SK-N-SH (cell line): Measurements from ENCODE around the gene IRF2BP1. TPM values are rescaled to one million over a fixed set of nuclear protein-coding genes. Genes with fewer than 3 reads are reported as not detected.

ENCODE experiments used
- CTCF ChIA-PET: fragments of 300-600, 350-600 bp; formaldehyde crosslinking; extraction: SDS; loops from one replicate; lab custom pipeline; 2021; lab: Yijun Ruan, JAX
- POLR2A ChIA-PET: fragments of 350-600 bp; sonication (Branson Sonifier 250); formaldehyde crosslinking; extraction: SDS; loops from one replicate; lab custom pipeline; 2020; ENCODE audit warnings: antibody characterized with exemption, inconsistent platforms; lab: Yijun Ruan, JAX
- DNase-seq: peaks from one replicate; pipeline ENCODE4 v3.0.0; 2012
- H2AFZ ChIP-seq: fragments of 200-600 bp; sonication (generic); 2 replicates; pipeline ENCODE4 v1.8.1; 2016; ENCODE audit warnings: antibody characterized with exemption, mild to moderate bottlenecking, low read depth
- H3F3A ChIP-seq: fragments of 200-600 bp; sonication (generic); replicated peaks from 2 replicates; pipeline ENCODE3; 2016; ENCODE audit warnings: antibody characterized with exemption, mild to moderate bottlenecking; ENCODE audit not compliant: insufficient read depth
- H3K27ac ChIP-seq, 2 experiments: fragments of 200-500 bp in 1 of 2; fragments of 200-600 bp in 1 of 2; sonication (Bioruptor generic) in 1 of 2; sonication (generic), shearing (Covaris generic) in 1 of 2; 2 replicates each; pipeline versions ENCODE4 v1.5.1 to v1.6.1; 2014 to 2016; ENCODE audit warnings: low read depth in 2 of 2, inconsistent platforms in 1 of 2, low read length in 1 of 2, mild to moderate bottlenecking in 1 of 2, mixed read lengths in 1 of 2
- H3K27me3 ChIP-seq: fragments of 200-600 bp; sonication (generic), shearing (Covaris generic); 2 replicates; pipeline ENCODE4 v1.6.1; 2016; ENCODE audit warnings: mixed run types; ENCODE audit not compliant: insufficient read depth
- H3K36me3 ChIP-seq, 2 experiments: fragments of 200-500 bp in 1 of 2; fragments of 200-600 bp in 1 of 2; sonication (Bioruptor generic) in 1 of 2; sonication (generic) in 1 of 2; replicated peaks in 1 of 2; 2 replicates each; pipeline versions ENCODE3 to v1.5.1; 2014 to 2016; ENCODE audit warnings: low read length in 1 of 2, mild to moderate bottlenecking in 1 of 2; ENCODE audit not compliant: insufficient read depth in 2 of 2, control insufficient read depth in 1 of 2
- H3K4me1 ChIP-seq, 2 experiments: fragments of 200-500 bp in 1 of 2; fragments of 200-600 bp in 1 of 2; sonication (Bioruptor generic) in 1 of 2; sonication (generic), shearing (Covaris generic) in 1 of 2; 2 replicates each; pipeline versions ENCODE4 v1.5.1 to v1.6.1; 2014 to 2016; ENCODE audit warnings: low read depth in 1 of 2, low read length in 1 of 2, mixed run types in 1 of 2; ENCODE audit not compliant: insufficient read depth in 2 of 2, control insufficient read depth in 1 of 2
- H3K4me2 ChIP-seq: fragments of 200-600 bp; sonication (generic), shearing (Covaris generic); 2 replicates; pipeline ENCODE4 v1.6.1; 2017; ENCODE audit warnings: mixed run types
- H3K4me3 ChIP-seq, 2 experiments: fragments of 200-500 bp in 1 of 2; fragments of 200-600 bp in 1 of 2; sonication (Bioruptor generic) in 1 of 2; sonication (generic), shearing (Covaris generic) in 1 of 2; 2 replicates each; pipeline versions ENCODE4 v1.5.1 to v1.8.1; 2014 to 2016; ENCODE audit warnings: low read depth in 2 of 2, inconsistent platforms in 1 of 2, low read length in 1 of 2, mild to moderate bottlenecking in 1 of 2, mixed read lengths in 1 of 2, moderate library complexity in 1 of 2
- H3K79me2 ChIP-seq: fragments of 200-600 bp; sonication (generic); 2 replicates; pipeline ENCODE4 v1.8.1; 2017; ENCODE audit warnings: mild to moderate bottlenecking; ENCODE audit not compliant: insufficient read depth
- H3K9ac ChIP-seq: fragments of 200-600 bp; sonication (generic); 2 replicates; pipeline ENCODE4 v1.6.1; 2017; ENCODE audit warnings: mixed run types
- H3K9me2 ChIP-seq: fragments of 200-600 bp; sonication (generic); 2 replicates; pipeline ENCODE4 v1.6.1; 2017; ENCODE audit warnings: mixed run types
- H3K9me3 ChIP-seq: fragments of 200-600 bp; sonication (generic); 2 replicates; pipeline ENCODE4 v1.6.1; 2017; ENCODE audit warnings: mixed run types, mild to moderate bottlenecking, moderate library complexity
- H4K20me1 ChIP-seq: fragments of 200-600 bp; sonication (generic); 2 replicates; pipeline ENCODE4 v1.6.1; 2017; ENCODE audit warnings: mild to moderate bottlenecking, mixed run types; ENCODE audit not compliant: insufficient read depth
- CHD2 ChIP-seq: fragments of 150-350 bp; IDR thresholded peaks from 2 replicates; pipeline ENCODE4 v1.6.1; 2018; ENCODE audit warnings: low read length; ENCODE audit not compliant: partially characterized antibody
- CTCF ChIP-seq: fragments of 200-600 bp; sonication (generic); IDR thresholded peaks from 2 replicates; pipeline ENCODE4 v1.6.1; 2017; ENCODE audit warnings: antibody characterized with exemption, mild to moderate bottlenecking, moderate library complexity
- EP300 ChIP-seq, 2 experiments: IDR thresholded peaks; 2 replicates each; pipeline versions ENCODE4 v1.4.0 to v1.6.1; 2012; ENCODE audit warnings: borderline replicate concordance in 1 of 2, low read depth in 1 of 2, low read length in 1 of 2
- EZH2phosphoT487 ChIP-seq: fragments of 200-600 bp; sonication (generic); IDR thresholded peaks from 2 replicates; pipeline ENCODE4 v1.6.1; 2017; ENCODE audit warnings: low read depth, mixed run types, mild to moderate bottlenecking, antibody characterized with exemption, moderate library complexity, borderline replicate concordance
- FOSL2 ChIP-seq: IDR thresholded peaks from 2 replicates; pipeline ENCODE4 v1.4.0; 2012; ENCODE audit warnings: low read depth, mild to moderate bottlenecking, moderate library complexity, borderline replicate concordance
- FOXM1 ChIP-seq: IDR thresholded peaks from 2 replicates; pipeline ENCODE4 v1.4.0; 2012; ENCODE audit warnings: low read depth, mild to moderate bottlenecking
- GABPA ChIP-seq: IDR thresholded peaks from 2 replicates; pipeline ENCODE4 v1.4.0; 2012; ENCODE audit warnings: low read depth, mild to moderate bottlenecking
- IRF3 ChIP-seq: fragments of 150-350 bp; IDR thresholded peaks from 2 replicates; pipeline ENCODE4 v1.6.1; 2016; ENCODE audit warnings: mild to moderate bottlenecking, low read depth, low read length
- MXI1 ChIP-seq: IDR thresholded peaks from 2 replicates; pipeline ENCODE4 v1.6.1; 2012; ENCODE audit warnings: mild to moderate bottlenecking, low read depth, low read length, improper control_type of control experiment
- NFIC ChIP-seq: IDR thresholded peaks from 2 replicates; pipeline ENCODE4 v1.4.0; 2012; ENCODE audit warnings: borderline replicate concordance
- PBX3 ChIP-seq: IDR thresholded peaks from 2 replicates; pipeline ENCODE4; 2012
- RCOR1 ChIP-seq: fragments of 150-350 bp; IDR thresholded peaks from 2 replicates; pipeline ENCODE4 v1.6.1; 2017; ENCODE audit warnings: antibody characterized with exemption, low read length
- REST ChIP-seq: IDR thresholded peaks from 2 replicates; pipeline ENCODE4 v1.6.1; 2012; ENCODE audit warnings: mild to moderate bottlenecking, low read depth, low read length, moderate library complexity
- RFX5 ChIP-seq: IDR thresholded peaks from 2 replicates; pipeline ENCODE4 v1.6.1; 2012; ENCODE audit warnings: mild to moderate bottlenecking, improper control_type of control experiment, low read length
- SIN3A ChIP-seq: IDR thresholded peaks from 2 replicates; pipeline ENCODE4 v1.6.1; 2012; ENCODE audit warnings: low read depth, mild to moderate bottlenecking, low read length, moderate library complexity, borderline replicate concordance
- TAF1 ChIP-seq: IDR thresholded peaks from 2 replicates; pipeline ENCODE4 v1.6.1; 2012; ENCODE audit warnings: low read depth, mild to moderate bottlenecking, low read length, moderate library complexity, borderline replicate concordance
- TCF12 ChIP-seq: IDR thresholded peaks from 2 replicates; pipeline ENCODE4 v1.4.0; 2012
- TEAD4 ChIP-seq: IDR thresholded peaks from 2 replicates; pipeline ENCODE4 v1.4.0; 2012; ENCODE audit warnings: mild to moderate bottlenecking, borderline replicate concordance; ENCODE audit not compliant: insufficient read depth
- USF2 ChIP-seq: fragments of 150-350 bp; IDR thresholded peaks from 2 replicates; pipeline ENCODE4 v1.6.1; 2017; ENCODE audit warnings: antibody characterized with exemption, low read length, low read depth, borderline replicate concordance
- YY1 ChIP-seq: IDR thresholded peaks from 2 replicates; pipeline ENCODE4 v1.4.0; 2012; ENCODE audit warnings: low read depth, mild to moderate bottlenecking
- WGBS: methylation state at CpG from one replicate; pipeline ENCODE4 v1.1.6; 2017; ENCODE audit warnings: low lambda C conversion rate; 5-methylcytosine and 5-hydroxymethylcytosine counted together
- polyA plus RNA-seq, 3 experiments: library from polyadenylated mRNA; depleted of rRNA; stranded (reverse); fragments of >200 nt; gene quantifications; 2 replicates each; pipeline ENCODE4 v1.2.3, GENCODE V29; 2012

Gene IRF2BP1
- polyA plus RNA-seq, 1 of the 3 experiments (the other 2 are of a cell fraction) = 16.8 TPM

- TF ChIP-seq TAF1 (no peak), EZH2phosphoT487 (no peak), IRF3 (no peak), PBX3 (no peak), FOSL2 (no peak), NFIC (no peak), EP300 (IDR thresholded peaks at IDR 0.05; ENCODE audit: borderline replicate concordance in 1 of 2, low read depth in 1 of 2, low read length in 1 of 2) (no peak), YY1 (no peak), MXI1 (no peak), RFX5 (no peak), GABPA (no peak), TEAD4 (no peak), CHD2 (no peak), RCOR1 (no peak), FOXM1 (no peak), CTCF (no peak), REST (no peak), USF2 (no peak), TCF12 (no peak), SIN3A (no peak)
- TF ChIP-seq, all 33 proteins: peak for 0
- H4K20me1 ChIP-seq = peaks cover 30% of the 10 kb centered on the region
- no peak overlapping the region for H3K4me2 ChIP-seq
- H3K36me3 ChIP-seq = peaks cover 3 to 25% of the 10 kb centered on the region in 2 experiments
- peaks cover 3% of the 10 kb centered on the region for H3F3A ChIP-seq
- H3K4me3 ChIP-seq = no peak overlapping the region
- ChIA-PET POLR2A (interaction anchor here (1.1 kb wide), 1 partner anchor 15 kb away, joined by 3 read pairs; the partner anchor contains the start of gene FOXA3), CTCF (interaction anchor here (1.0 to 9.9 kb wide), 3 partner anchors 12 to 137 kb away, joined by 3 to 130 read pairs (median 121); partner anchors contain the start of genes FOXA3, RSPH6A and SYMPK)
- no peak overlapping the region for H2AFZ ChIP-seq
- no peaks in the 10 kb centered on the region for H3K9me3 ChIP-seq
- DNase-seq = no peak
- H3K9me2 ChIP-seq = no peaks in the 10 kb centered on the region
- peaks cover 21% of the 10 kb centered on the region for H3K79me2 ChIP-seq
- H3K4me1 ChIP-seq = peaks cover 3 to 32% of the 10 kb centered on the region in 2 experiments; a peak in 2 of 4 replicates
- no peak overlapping the region for H3K9ac ChIP-seq
- no peak overlapping the region for H3K27ac ChIP-seq
- H3K27me3 ChIP-seq = no peaks in the 10 kb centered on the region
- WGBS = 96% methylated on average over 2 of the region's 2 CpGs
Measured at GRCh38 chr19:45879971-45880370, 6.0 kb downstream of the IRF2BP1 start.
